Caco-2 (cell line): ENCODE data around the gene TRMT10C. TPM values are rescaled to one million over a fixed set of nuclear protein-coding genes. Genes with fewer than 3 reads are reported as not detected.
"Not testable (repeated sequence)": the region's sequence is repeated elsewhere in the genome, so short reads cannot be mapped to it uniquely, and the experiment has no call there.

Experiments used
- BruUV-seq: library from RNA; stranded (reverse); fragments of 400-500 nt; replicated peaks from 2 replicates; lab custom pipeline; 2021; lab: Mats Ljungman, UMichigan
- CTCF ChIA-PET: fragments of 300-600 bp; sonication (Branson Sonifier 250); formaldehyde crosslinking; loops from one replicate; lab custom pipeline; 2022; ENCODE audit warnings: antibody characterized with exemption; lab: Charles Lee
- POLR2A ChIA-PET: fragments of 300-600 bp; sonication (Branson Sonifier 250); formaldehyde crosslinking; loops from one replicate; lab custom pipeline; 2022; ENCODE audit warnings: antibody characterized with exemption; lab: Charles Lee
- DNase-seq, 2 experiments: peaks; one replicate each; pipeline versions ENCODE4 v3.0.0 to v3.0.0-alpha.2; 2020 to 2022
- H3K27me3 ChIP-seq: replicated peaks from 2 replicates; pipeline ENCODE4 v1.6.0; 2011; ENCODE audit warnings: low read length; ENCODE audit not compliant: control insufficient read depth, insufficient read depth
- H3K36me3 ChIP-seq: 2 replicates; pipeline ENCODE4 v1.5.1; 2011; ENCODE audit warnings: low read length; ENCODE audit not compliant: control insufficient read depth, insufficient read depth
- H3K4me1 ChIP-seq: fragments of 250-450 bp; sonication (Bioruptor Pico); 2 replicates; pipeline ENCODE4 v1.5.1; 2020; ENCODE audit warnings: mild to moderate bottlenecking
- H3K4me3 ChIP-seq: 2 replicates; pipeline ENCODE4 v1.5.1; 2011; ENCODE audit warnings: low read depth, mild to moderate bottlenecking, control low read depth, low read length
- H3K9me3 ChIP-seq: fragments of 250-450 bp; sonication (Bioruptor Pico); 2 replicates; pipeline ENCODE4 v1.5.1; 2020; ENCODE audit warnings: mild to moderate bottlenecking, moderate library complexity
- H3K27ac Mint-ChIP-seq: one replicate; pipeline ENCODE4 v1.8.0; 2022; ENCODE audit warnings: mixed read lengths; ENCODE audit not compliant: unreplicated experiment
- H3K27me3 Mint-ChIP-seq: one replicate; pipeline ENCODE4 v1.8.0; 2022; ENCODE audit warnings: mixed read lengths; ENCODE audit not compliant: insufficient read depth, unreplicated experiment
- H3K36me3 Mint-ChIP-seq: one replicate; pipeline ENCODE4 v1.8.0; 2022; ENCODE audit warnings: mild to moderate bottlenecking, mixed read lengths; ENCODE audit not compliant: insufficient read depth, unreplicated experiment
- H3K4me1 Mint-ChIP-seq: one replicate; pipeline ENCODE4 v1.8.0; 2022; ENCODE audit warnings: low read depth, mixed read lengths; ENCODE audit not compliant: unreplicated experiment
- H3K4me3 Mint-ChIP-seq: one replicate; pipeline ENCODE4 v1.8.0; 2022; ENCODE audit warnings: mild to moderate bottlenecking, moderate library complexity, mixed read lengths; ENCODE audit not compliant: unreplicated experiment
- H3K9me3 Mint-ChIP-seq: one replicate; pipeline ENCODE4 v1.8.0; 2022; ENCODE audit warnings: mixed read lengths; ENCODE audit not compliant: unreplicated experiment
- intact Hi-C: fragments of 100-400 bp; cut with micrococcal nuclease; formaldehyde crosslinking; loops from one replicate; pipeline ENCODE4 v1.10.0; 2022; ENCODE audit not compliant: unreplicated experiment
- total RNA-seq: library from RNA; stranded (reverse); gene quantifications from 2 replicates; pipeline ENCODE4 v1.2.3, GENCODE V29; 2022
- TF ChIP-seq, protein P1 (sequence below), 2 experiments: fragments of 200-600 bp in 1 of 2; IDR thresholded peaks; 1 replicate in 1 of 2; 2 replicates in 1 of 2; pipeline versions ENCODE4 v1.5.1 to v1.8.0; 2011 to 2022; ENCODE audit warnings: antibody characterized with exemption in 1 of 2, control low read depth in 1 of 2, inconsistent platforms in 1 of 2, low read depth in 1 of 2, low read length in 1 of 2, mild to moderate bottlenecking in 1 of 2, moderate library complexity in 1 of 2; ENCODE audit not compliant: insufficient read depth in 1 of 2, severe bottlenecking in 1 of 2, unreplicated experiment in 1 of 2

TRMT10C gene
- total RNA-seq, 1 experiment from 2014 or later: 25.7 TPM

- no peaks in the 10 kb centered on the region for H3K36me3 ChIP-seq
- intact Hi-C loops: no loop called here
- Mint-ChIP-seq H3K27me3 (no peaks in the 10 kb centered on the region), H3K4me1 (no peaks in the 10 kb centered on the region), H3K36me3 (peaks cover 6% of the 10 kb centered on the region), H3K9me3 (no peaks in the 10 kb centered on the region), H3K27ac (no peak overlapping the region), H3K4me3 (no peak overlapping the region)
- DNase-seq: no peak
- no peaks in the 10 kb centered on the region for H3K9me3 ChIP-seq
- ChIA-PET CTCF (no interaction called here), POLR2A (interaction anchor here (0.6 kb wide), 1 partner anchor 65 kb away, joined by 4 read pairs; no protein-coding TSS in a partner anchor)
- no peaks in the 10 kb centered on the region for H3K4me1 ChIP-seq
- H3K27me3 ChIP-seq: no peaks in the 10 kb centered on the region
- TF ChIP-seq, protein P1, sequence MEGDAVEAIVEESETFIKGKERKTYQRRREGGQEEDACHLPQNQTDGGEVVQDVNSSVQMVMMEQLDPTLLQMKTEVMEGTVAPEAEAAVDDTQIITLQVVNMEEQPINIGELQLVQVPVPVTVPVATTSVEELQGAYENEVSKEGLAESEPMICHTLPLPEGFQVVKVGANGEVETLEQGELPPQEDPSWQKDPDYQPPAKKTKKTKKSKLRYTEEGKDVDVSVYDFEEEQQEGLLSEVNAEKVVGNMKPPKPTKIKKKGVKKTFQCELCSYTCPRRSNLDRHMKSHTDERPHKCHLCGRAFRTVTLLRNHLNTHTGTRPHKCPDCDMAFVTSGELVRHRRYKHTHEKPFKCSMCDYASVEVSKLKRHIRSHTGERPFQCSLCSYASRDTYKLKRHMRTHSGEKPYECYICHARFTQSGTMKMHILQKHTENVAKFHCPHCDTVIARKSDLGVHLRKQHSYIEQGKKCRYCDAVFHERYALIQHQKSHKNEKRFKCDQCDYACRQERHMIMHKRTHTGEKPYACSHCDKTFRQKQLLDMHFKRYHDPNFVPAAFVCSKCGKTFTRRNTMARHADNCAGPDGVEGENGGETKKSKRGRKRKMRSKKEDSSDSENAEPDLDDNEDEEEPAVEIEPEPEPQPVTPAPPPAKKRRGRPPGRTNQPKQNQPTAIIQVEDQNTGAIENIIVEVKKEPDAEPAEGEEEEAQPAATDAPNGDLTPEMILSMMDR (IDR thresholded peaks at IDR 0.05; ENCODE audit: insufficient read depth in 1 of 2, low read depth in 1 of 2, low read length in 1 of 2, severe bottlenecking in 1 of 2, unreplicated experiment in 1 of 2): no peak
- no peak overlapping the region for H3K4me3 ChIP-seq
- BruUV-seq: no TSS peak
Measured at GRCh38 chr3:101602731-101603130, 41.1 kb downstream of the TRMT10C start.

- H3K27me3 Mint-ChIP-seq: no peaks in the 10 kb centered on the region
- ChIA-PET POLR2A (no interaction called here), CTCF (no interaction called here)
- Histone ChIP-seq H3K27me3 (no peaks in the 10 kb centered on the region), H3K4me3 (no peak overlapping the region), H3K36me3 (no peaks in the 10 kb centered on the region), H3K9me3 (no peaks in the 10 kb centered on the region), H3K4me1 (no peaks in the 10 kb centered on the region)
- TF ChIP-seq, protein P1 (IDR thresholded peaks at IDR 0.05; ENCODE audit: insufficient read depth in 1 of 2, low read depth in 1 of 2, low read length in 1 of 2, severe bottlenecking in 1 of 2, unreplicated experiment in 1 of 2): no peak
- H3K4me3 Mint-ChIP-seq: no peak overlapping the region
- DNase-seq: no peak
- no peaks in the 10 kb centered on the region for H3K9me3 Mint-ChIP-seq
- no peaks in the 10 kb centered on the region for H3K4me1 Mint-ChIP-seq
- intact Hi-C loops: no loop called here
- H3K27ac Mint-ChIP-seq: no peak overlapping the region
- no TSS peak for BruUV-seq
- H3K36me3 Mint-ChIP-seq: peaks cover 3% of the 10 kb centered on the region
Measured at GRCh38 chr3:101603184-101603583, 41.5 kb downstream of the TRMT10C start.

DNA sequence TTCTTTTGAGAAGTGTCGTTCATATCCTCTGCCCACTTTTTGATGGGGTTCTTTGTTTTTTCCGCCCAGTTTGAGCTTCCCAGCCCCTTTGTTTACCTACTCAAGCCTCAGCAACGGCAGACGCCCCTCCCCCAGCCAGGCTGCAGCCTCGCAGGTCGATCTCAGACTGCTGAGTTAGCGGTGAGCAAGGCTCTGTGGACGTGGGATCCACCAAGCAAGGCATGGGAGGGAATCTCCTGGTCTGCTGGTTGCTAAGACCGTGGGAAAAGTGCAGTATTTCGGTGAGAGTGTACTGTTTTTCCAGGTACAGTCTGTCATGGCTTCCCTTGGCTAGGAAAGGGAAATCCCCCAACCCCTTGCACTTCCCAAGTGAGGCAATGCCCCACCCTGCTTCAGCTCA is 43.7 kb downstream of the TRMT10C start:
- not testable (repeated sequence) for H3K4me3 ChIP-seq, BruUV-seq

DNA sequence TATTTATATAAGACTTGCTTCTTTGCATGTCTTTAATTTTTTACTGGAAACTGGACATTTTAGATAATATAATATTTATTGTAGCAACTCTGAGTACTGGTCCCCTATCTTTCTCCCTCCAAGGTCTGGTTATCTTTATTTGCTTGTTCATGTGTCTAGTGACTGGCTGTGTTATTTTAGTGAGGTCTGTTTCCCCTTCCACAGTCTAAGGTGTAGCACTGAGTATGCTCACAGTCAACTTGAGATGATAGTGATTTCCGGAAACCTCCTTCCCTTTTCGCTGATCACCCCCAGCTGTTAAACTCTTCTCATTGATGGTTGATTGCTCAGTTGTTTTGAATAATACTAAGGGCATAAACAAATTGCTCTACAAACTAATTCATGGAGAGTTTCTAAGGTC is 49.4 kb downstream of the TRMT10C start:
- Histone ChIP-seq H3K4me1 (no peaks in the 10 kb centered on the region), H3K27me3 (no peaks in the 10 kb centered on the region), H3K36me3 (no peaks in the 10 kb centered on the region), H3K9me3 (no peaks in the 10 kb centered on the region), H3K4me3 (no peak overlapping the region)
- no peak overlapping the region for H3K27ac Mint-ChIP-seq
- intact Hi-C loops: no loop called here
- no peaks in the 10 kb centered on the region for H3K36me3 Mint-ChIP-seq
- ChIA-PET POLR2A (no interaction called here), CTCF (no interaction called here)
- TF ChIP-seq, protein P1 (IDR thresholded peaks at IDR 0.05; ENCODE audit: insufficient read depth in 1 of 2, low read depth in 1 of 2, low read length in 1 of 2, severe bottlenecking in 1 of 2, unreplicated experiment in 1 of 2): no peak
- no peak overlapping the region for H3K4me3 Mint-ChIP-seq
- no peaks in the 10 kb centered on the region for H3K9me3 Mint-ChIP-seq
- no peaks in the 10 kb centered on the region for H3K27me3 Mint-ChIP-seq
- H3K4me1 Mint-ChIP-seq: no peaks in the 10 kb centered on the region
- no TSS peak for BruUV-seq
- no peak for DNase-seq

More for the DNA sequence above, 43.7 kb downstream of the TRMT10C start:
- H3K27me3 ChIP-seq, DNase-seq, H3K4me3 Mint-ChIP-seq, intact Hi-C loops, H3K9me3 Mint-ChIP-seq, POLR2A ChIA-PET, CTCF ChIA-PET, H3K36me3 Mint-ChIP-seq, H3K27ac Mint-ChIP-seq, H3K4me1 ChIP-seq, H3K4me1 Mint-ChIP-seq, H3K9me3 ChIP-seq, H3K36me3 ChIP-seq, H3K27me3 Mint-ChIP-seq: not testable (repeated sequence)

GRCh38 chr3:101613014-101613413 is 51.3 kb downstream of the TRMT10C start:
- H3K4me3 ChIP-seq, H3K9me3 Mint-ChIP-seq, H3K27ac Mint-ChIP-seq, BruUV-seq, H3K9me3 ChIP-seq, H3K4me1 ChIP-seq, DNase-seq, POLR2A ChIA-PET, intact Hi-C loops, H3K4me1 Mint-ChIP-seq, H3K27me3 ChIP-seq, H3K4me3 Mint-ChIP-seq, H3K27me3 Mint-ChIP-seq, CTCF ChIA-PET, H3K36me3 Mint-ChIP-seq, H3K36me3 ChIP-seq: not testable (repeated sequence)
